ENCODE results near the gene OBP2B. TPM values are rescaled to one million over a fixed set of nuclear protein-coding genes. Genes with fewer than 3 reads are reported as not detected.
"Not testable (repeated sequence)": the region's sequence is repeated elsewhere in the genome, so short reads cannot be mapped to it uniquely, and the experiment has no call there.

OBP2B gene
- total RNA-seq, 2 donors from 2014 or later = not detected

GRCh38 chr9:133255371-133256135 lies 46.5 kb upstream of the OBP2B start:
- TF ChIP-seq CTCF (IDR thresholded peaks at IDR 0.05) = no peak
- no peak for DNase-seq (ENCODE audit: low spot score)
- Histone ChIP-seq H3K4me3 (no peak overlapping the region), H3K27me3 (no peaks in the 10 kb centered on the region), H3K4me1 (peaks cover 0 to 25% of the 10 kb centered on the region in 2 donors), H3K9me3 (no peaks in the 10 kb centered on the region), H3K27ac (no peak overlapping the region), H3K36me3 (no peaks in the 10 kb centered on the region)

DNA sequence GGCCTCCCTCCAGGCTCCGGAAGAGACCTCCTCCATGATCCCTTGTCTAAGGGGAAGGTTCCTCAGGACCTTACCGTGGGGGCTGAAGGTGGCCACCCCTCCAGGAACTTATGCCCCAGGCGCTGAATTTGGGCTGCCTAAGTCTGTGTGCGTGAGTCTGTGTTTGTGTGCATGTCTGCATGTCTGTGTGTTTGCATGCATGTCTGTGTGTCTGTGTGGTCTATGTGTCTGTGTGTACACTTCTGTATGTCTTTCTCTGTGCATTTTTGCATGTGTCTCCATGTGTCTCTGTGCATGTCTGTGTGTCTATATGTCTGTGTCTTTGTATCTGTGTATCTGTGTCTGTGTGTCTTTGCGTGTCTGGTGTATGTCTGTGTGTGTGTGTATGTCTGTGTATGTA lies 45.4 kb upstream of the OBP2B start:
- Histone ChIP-seq H3K4me3 (no peak overlapping the region), H3K36me3 (no peaks in the 10 kb centered on the region), H3K27ac (no peak overlapping the region), H3K9me3 (no peaks in the 10 kb centered on the region), H3K4me1 (peaks cover 0 to 25% of the 10 kb centered on the region in 2 donors), H3K27me3 (no peaks in the 10 kb centered on the region)
- no peak for TF ChIP-seq CTCF (IDR thresholded peaks at IDR 0.05)
- no peak for DNase-seq (ENCODE audit: low spot score)

DNA sequence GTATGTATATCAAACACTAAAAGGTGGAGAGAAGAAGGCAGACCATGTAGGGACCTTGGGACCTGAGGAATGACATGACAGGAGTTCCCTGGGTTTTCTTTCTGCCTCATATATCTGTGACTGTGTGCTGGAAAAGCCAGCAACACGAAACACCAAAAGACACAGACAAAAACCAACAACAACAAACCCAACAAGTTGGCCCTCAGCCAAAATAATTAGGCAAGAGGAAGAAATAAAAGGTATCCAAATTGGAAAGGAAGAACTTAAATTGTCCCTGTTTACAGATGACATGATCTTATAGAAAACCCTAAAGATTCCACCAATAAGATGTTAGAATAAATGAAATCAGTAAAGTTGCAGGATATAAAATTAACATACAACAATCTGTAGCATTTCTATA lies 44.2 kb upstream of the OBP2B start:
- Histone ChIP-seq H3K4me1 (peaks cover 0 to 23% of the 10 kb centered on the region in 2 donors), H3K27ac (peak overlapping the region in 1 of 2 donors; percentile 12), H3K4me3 (no peak overlapping the region), H3K36me3 (no peaks in the 10 kb centered on the region), H3K27me3 (no peaks in the 10 kb centered on the region), H3K9me3 (no peaks in the 10 kb centered on the region)
- no peak for DNase-seq (ENCODE audit: low spot score)
- no peak for TF ChIP-seq CTCF (IDR thresholded peaks at IDR 0.05)

DNA sequence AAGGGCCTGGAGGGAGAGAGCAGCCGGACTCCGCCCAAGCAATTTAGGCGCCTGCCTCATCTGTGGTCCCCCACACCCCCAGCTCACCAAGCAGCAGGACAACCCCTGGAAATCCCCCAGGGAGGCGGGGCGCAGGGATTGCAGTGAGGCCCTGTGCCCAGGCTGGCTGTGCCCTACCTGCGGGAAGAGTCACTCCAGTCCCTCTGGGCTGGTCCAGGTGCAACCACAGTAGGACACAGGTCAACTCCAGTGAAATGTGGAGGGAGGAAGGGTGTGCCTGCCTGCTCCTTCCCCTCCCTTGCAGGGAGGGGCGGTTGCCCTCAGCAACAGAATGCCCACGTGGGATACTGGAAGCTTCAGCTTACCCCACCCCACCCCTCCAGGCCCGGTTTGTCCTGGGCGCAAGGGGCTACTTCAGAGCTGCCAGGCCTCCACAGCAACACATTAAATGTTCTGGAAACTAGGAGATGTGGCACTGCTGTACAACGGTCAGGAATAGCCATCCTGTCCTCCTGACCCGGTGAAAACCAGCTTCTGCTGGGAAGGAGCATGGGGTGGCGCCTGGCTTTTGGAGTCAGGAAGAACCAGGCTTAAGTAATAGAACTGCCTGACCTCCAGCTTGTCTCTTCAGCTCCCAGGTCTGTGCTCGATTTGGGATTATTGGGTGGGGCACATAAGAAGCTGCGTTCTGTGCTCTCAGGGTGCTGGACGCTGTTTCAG lies 43.4 kb upstream of the OBP2B start:
- H3K27me3 ChIP-seq = no peaks in the 10 kb centered on the region
- H3K4me1 ChIP-seq = peaks cover 0 to 15% of the 10 kb centered on the region in 2 donors
- DNase-seq (ENCODE audit: low spot score) = no peak
- H3K36me3 ChIP-seq = no peaks in the 10 kb centered on the region
- peak overlapping the region in 1 of 2 donors; percentile 11 for H3K4me3 ChIP-seq
- H3K27ac ChIP-seq = peak overlapping the region; percentile 12 to 31
- H3K9me3 ChIP-seq = no peaks in the 10 kb centered on the region
- TF ChIP-seq CTCF (IDR thresholded peaks at IDR 0.05) = no peak

- Histone ChIP-seq H3K36me3 (no peaks in the 10 kb centered on the region), H3K4me3 (peak overlapping the region in 1 of 2 donors; percentile 11), H3K4me1 (peaks cover 0 to 9% of the 10 kb centered on the region in 2 donors), H3K9me3 (no peaks in the 10 kb centered on the region), H3K27me3 (no peaks in the 10 kb centered on the region), H3K27ac (peak overlapping the region in 1 of 2 donors; percentile 12)
- no peak for TF ChIP-seq CTCF (IDR thresholded peaks at IDR 0.05)
- no peak for DNase-seq (ENCODE audit: low spot score)
Observed at GRCh38 chr9:133251773-133252172, 42.7 kb upstream of the OBP2B start.

DNA sequence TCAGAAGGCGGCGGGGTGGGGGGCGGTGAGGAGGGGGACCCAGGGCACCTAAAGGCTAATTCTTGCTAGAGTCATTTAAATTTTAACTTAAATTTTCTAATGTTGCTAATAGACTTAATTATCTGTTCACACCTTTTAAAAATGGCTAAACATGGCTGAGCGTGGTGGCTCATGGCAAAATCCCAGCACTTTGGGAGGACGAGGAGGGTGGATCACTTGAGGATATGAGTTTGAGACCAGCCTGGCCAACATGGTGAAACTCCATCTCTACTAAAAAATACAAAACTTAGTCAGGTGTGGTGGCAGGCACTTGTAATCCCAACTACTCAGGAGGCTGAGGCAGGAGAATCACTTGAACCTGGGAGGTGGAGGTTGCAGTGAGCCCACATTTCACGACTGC lies 42.2 kb upstream of the OBP2B start:
- H3K4me3 ChIP-seq; DNase-seq (ENCODE audit: low spot score); H3K27me3 ChIP-seq; H3K9me3 ChIP-seq; H3K4me1 ChIP-seq; H3K27ac ChIP-seq; H3K36me3 ChIP-seq: not testable (repeated sequence)
